ENCODE data around the gene SLC16A11. TPM values are rescaled to one million over a fixed set of nuclear protein-coding genes. Genes with fewer than 3 reads are reported as not detected.
A peak's percentile ranks its signal among the peaks of the same experiment; 100 is the strongest.

Gene SLC16A11
- total and polyA plus RNA-seq, 2 donors (not counting 1 experiment from before 2014, with no cell fraction given), result 10.0 to 31.9 TPM

DNA sequence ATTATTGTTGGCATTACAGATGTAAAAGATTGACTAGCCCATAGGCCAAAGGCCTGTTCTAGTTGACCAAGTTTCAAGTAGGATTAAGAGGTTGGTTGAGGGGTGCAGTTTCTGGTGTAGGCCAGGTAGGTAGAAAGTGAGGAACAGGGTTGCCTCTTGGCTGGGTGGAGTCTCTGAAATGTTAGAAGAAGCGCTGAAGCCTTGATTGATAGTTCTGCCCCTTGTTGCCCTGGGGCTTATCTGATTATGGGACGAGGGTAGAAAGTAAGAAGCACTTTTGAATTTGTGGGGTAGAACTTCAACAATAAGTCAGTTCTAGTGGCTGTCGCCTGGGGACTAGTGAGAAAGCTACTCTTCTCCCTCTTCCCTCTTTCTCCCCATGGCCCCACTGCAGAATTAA is 14.8 kb downstream of the SLC16A11 start:
- H3K4me1 Mint-ChIP-seq, result peaks cover 29% of the 10 kb centered on the region
- H3K27ac ChIP-seq (ENCODE audit: low read length in 2 of 2), result no peak overlapping the region
- H3K27ac Mint-ChIP-seq, result peak overlapping the region; percentile 82

DNA sequence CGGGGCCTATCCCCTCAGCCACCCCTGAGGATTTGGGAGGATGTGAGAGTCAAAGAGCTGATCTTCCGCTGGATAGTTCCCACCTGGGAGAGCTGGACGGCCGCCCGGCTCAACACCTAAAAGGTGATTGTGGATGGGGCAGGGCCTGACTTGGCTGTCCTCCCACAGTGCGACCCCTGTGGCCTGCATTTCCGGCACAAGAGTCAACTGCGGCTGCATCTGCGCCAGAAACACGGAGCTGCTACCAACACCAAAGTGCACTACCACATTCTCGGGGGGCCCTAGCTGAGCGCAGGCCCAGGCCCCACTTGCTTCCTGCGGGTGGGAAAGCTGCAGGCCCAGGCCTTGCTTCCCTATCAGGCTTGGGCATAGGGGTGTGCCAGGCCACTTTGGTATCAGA is 16.6 kb downstream of the SLC16A11 start:
- Mint-ChIP-seq H3K4me1 (peaks cover 40% of the 10 kb centered on the region), H3K27ac (no peak overlapping the region), H3K4me3 (no peak overlapping the region), H3K27me3 (no peaks in the 10 kb centered on the region), H3K9me3 (ENCODE audit: insufficient read depth) (no peaks in the 10 kb centered on the region)
- Histone ChIP-seq H3K4me2 (replicated peaks; ENCODE audit: low read depth, low read length, poor library complexity, severe bottlenecking) (no peak overlapping the region), H3K27me3 (replicated peaks in 1 of 4; ENCODE audit: control extremely low read depth in 1 of 4, control insufficient read depth in 3 of 4, insufficient read depth in 4 of 4, low read length in 3 of 4) (no peaks in the 10 kb centered on the region), H3K4me1 (ENCODE audit: control insufficient read depth in 2 of 2, insufficient read depth in 2 of 2, low read length in 2 of 2) (peaks cover 23 to 28% of the 10 kb centered on the region in 2 donors), H2AFZ (ENCODE audit: insufficient read depth, low read depth, low read length, poor library complexity, severe bottlenecking) (no peak overlapping the region), H3K36me3 (replicated peaks in 1 of 2; ENCODE audit: control extremely low read depth in 1 of 2, control insufficient read depth in 1 of 2, extremely low read depth in 1 of 2, insufficient read depth in 2 of 2, low read length in 1 of 2) (no peaks in the 10 kb centered on the region), H4K20me1 (ENCODE audit: control insufficient read depth, insufficient read depth, low read length, poor library complexity, severe bottlenecking) (no peaks in the 10 kb centered on the region), H3K79me2 (ENCODE audit: control insufficient read depth, insufficient read depth, low read length) (peaks cover 11% of the 10 kb centered on the region), H3K4me3 (ENCODE audit: control extremely low read depth in 1 of 5, extremely low read depth in 1 of 5, insufficient read depth in 1 of 5, low read depth in 2 of 5, low read length in 4 of 5) (no peak overlapping the region), H3K27ac (ENCODE audit: low read length in 2 of 2) (no peak overlapping the region), H3K9me3 (ENCODE audit: control extremely low read depth in 1 of 3, control insufficient read depth in 2 of 3, insufficient read depth in 1 of 3, low read length in 2 of 3) (peaks cover 0 to 16% (median 0%) of the 10 kb centered on the region in 3 donors), H3K9ac (ENCODE audit: low read length) (no peak overlapping the region)
- POLR2A ChIA-PET, result interaction anchor here (0.6 kb wide), 1 partner anchor 227 kb away, joined by 7 read pairs; no protein-coding TSS in a partner anchor
- CTCF ChIA-PET, result no interaction called here
- no peak for DNase-seq
- intact Hi-C loops (cut with micrococcal nuclease), result no loop called here
- TF ChIP-seq, protein P1, sequence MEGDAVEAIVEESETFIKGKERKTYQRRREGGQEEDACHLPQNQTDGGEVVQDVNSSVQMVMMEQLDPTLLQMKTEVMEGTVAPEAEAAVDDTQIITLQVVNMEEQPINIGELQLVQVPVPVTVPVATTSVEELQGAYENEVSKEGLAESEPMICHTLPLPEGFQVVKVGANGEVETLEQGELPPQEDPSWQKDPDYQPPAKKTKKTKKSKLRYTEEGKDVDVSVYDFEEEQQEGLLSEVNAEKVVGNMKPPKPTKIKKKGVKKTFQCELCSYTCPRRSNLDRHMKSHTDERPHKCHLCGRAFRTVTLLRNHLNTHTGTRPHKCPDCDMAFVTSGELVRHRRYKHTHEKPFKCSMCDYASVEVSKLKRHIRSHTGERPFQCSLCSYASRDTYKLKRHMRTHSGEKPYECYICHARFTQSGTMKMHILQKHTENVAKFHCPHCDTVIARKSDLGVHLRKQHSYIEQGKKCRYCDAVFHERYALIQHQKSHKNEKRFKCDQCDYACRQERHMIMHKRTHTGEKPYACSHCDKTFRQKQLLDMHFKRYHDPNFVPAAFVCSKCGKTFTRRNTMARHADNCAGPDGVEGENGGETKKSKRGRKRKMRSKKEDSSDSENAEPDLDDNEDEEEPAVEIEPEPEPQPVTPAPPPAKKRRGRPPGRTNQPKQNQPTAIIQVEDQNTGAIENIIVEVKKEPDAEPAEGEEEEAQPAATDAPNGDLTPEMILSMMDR (IDR thresholded peaks at IDR 0.05), result no peak
- no peak for TF ChIP-seq EZH2 (IDR thresholded peaks at IDR 0.05; ENCODE audit: borderline replicate concordance, insufficient read depth, low read depth, low read length, poor library complexity, severe bottlenecking)
- 97% methylated on average over 13 of the region's 13 CpGs for WGBS (ENCODE audit: insufficient coverage)
- ATAC-seq (ENCODE audit: low read depth), result no peak

More for the DNA sequence above, 14.8 kb downstream of the SLC16A11 start:
- ChIA-PET POLR2A (no interaction called here), CTCF (interaction anchor here (1.2 to 1.5 kb wide), 2 partner anchors 7 to 17 kb away, joined by 3 to 4 read pairs; no protein-coding TSS in a partner anchor)
- no peak for TF ChIP-seq EZH2 (IDR thresholded peaks at IDR 0.05; ENCODE audit: borderline replicate concordance, insufficient read depth, low read depth, low read length, poor library complexity, severe bottlenecking)
- TF ChIP-seq, protein P1 (IDR thresholded peaks at IDR 0.05), result no peak
- peak overlapping the region; percentile 75 for H2AFZ ChIP-seq (ENCODE audit: insufficient read depth, low read depth, low read length, poor library complexity, severe bottlenecking)
- Mint-ChIP-seq H3K4me3 (peak overlapping the region; percentile 50), H3K9me3 (ENCODE audit: insufficient read depth) (no peaks in the 10 kb centered on the region), H3K27me3 (no peaks in the 10 kb centered on the region)
- no peak for ATAC-seq (ENCODE audit: low read depth)
- H3K9me3 ChIP-seq (ENCODE audit: control extremely low read depth in 1 of 3, control insufficient read depth in 2 of 3, insufficient read depth in 1 of 3, low read length in 2 of 3), result peaks cover 0 to 3% (median 0%) of the 10 kb centered on the region in 3 donors
- DNase-seq, result no peak
- H3K4me1 ChIP-seq (ENCODE audit: control insufficient read depth in 2 of 2, insufficient read depth in 2 of 2, low read length in 2 of 2), result peaks cover 12 to 16% of the 10 kb centered on the region in 2 donors
- H3K4me2 ChIP-seq (replicated peaks; ENCODE audit: low read depth, low read length, poor library complexity, severe bottlenecking), result no peak overlapping the region
- no peaks in the 10 kb centered on the region for H4K20me1 ChIP-seq (ENCODE audit: control insufficient read depth, insufficient read depth, low read length, poor library complexity, severe bottlenecking)
- intact Hi-C loops (cut with micrococcal nuclease), result no loop called here
- peaks cover 23% of the 10 kb centered on the region for H3K79me2 ChIP-seq (ENCODE audit: control insufficient read depth, insufficient read depth, low read length)
- H3K9ac ChIP-seq (ENCODE audit: low read length), result no peak overlapping the region
- H3K27me3 ChIP-seq (replicated peaks in 1 of 4; ENCODE audit: control extremely low read depth in 1 of 4, control insufficient read depth in 3 of 4, insufficient read depth in 4 of 4, low read length in 3 of 4), result no peaks in the 10 kb centered on the region
- 100% methylated on average over 1 of the region's 3 CpGs for WGBS (ENCODE audit: insufficient coverage)
- H3K36me3 ChIP-seq (replicated peaks in 1 of 2; ENCODE audit: control extremely low read depth in 1 of 2, control insufficient read depth in 1 of 2, extremely low read depth in 1 of 2, insufficient read depth in 2 of 2, low read length in 1 of 2), result no peaks in the 10 kb centered on the region
- H3K4me3 ChIP-seq (ENCODE audit: control extremely low read depth in 1 of 5, extremely low read depth in 1 of 5, insufficient read depth in 1 of 5, low read depth in 2 of 5, low read length in 4 of 5), result no peak overlapping the region

All from B cell (primary cell).